ENCODE measurements around the gene OTOA.
"Not testable (repeated sequence)": the region's sequence is repeated elsewhere in the genome, so short reads cannot be mapped to it uniquely, and the experiment has no call there.

OTOA gene

GRCh38 chr16:21772547-21773206 is 108.9 kb downstream of the OTOA start:
- not testable (repeated sequence) for DNase-seq (ENCODE audit: low read depth)

GRCh38 chr16:21773207-21773553 is 109.4 kb downstream of the OTOA start:
- DNase-seq (ENCODE audit: low read depth), result not testable (repeated sequence)

More at GRCh38 chr16:21772547-21773206, 108.9 kb downstream of the OTOA start:
- H3K4me3 ChIP-seq (ENCODE audit: control insufficient read depth, low read depth, low read length), result not testable (repeated sequence)

GRCh38 chr16:21780525-21780924 is 116.8 kb downstream of the OTOA start:
- DNase-seq (ENCODE audit: low read depth); H3K4me3 ChIP-seq (ENCODE audit: control insufficient read depth, low read depth, low read length): not testable (repeated sequence)

More at GRCh38 chr16:21773207-21773553, 109.4 kb downstream of the OTOA start:
- not testable (repeated sequence) for H3K4me3 ChIP-seq (ENCODE audit: control insufficient read depth, low read depth, low read length)

GRCh38 chr16:21790506-21790905 is 126.7 kb downstream of the OTOA start:
- H3K4me3 ChIP-seq (ENCODE audit: control insufficient read depth, low read depth, low read length); DNase-seq (ENCODE audit: low read depth): not testable (repeated sequence)

GRCh38 chr16:21793310-21793709 is 129.5 kb downstream of the OTOA start:
- H3K4me3 ChIP-seq (ENCODE audit: control insufficient read depth, low read depth, low read length); DNase-seq (ENCODE audit: low read depth): not testable (repeated sequence)

GRCh38 chr16:21798601-21799000 is 134.8 kb downstream of the OTOA start:
- not testable (repeated sequence) for DNase-seq (ENCODE audit: low read depth); H3K4me3 ChIP-seq (ENCODE audit: control insufficient read depth, low read depth, low read length)

- not testable (repeated sequence) for H3K4me3 ChIP-seq (ENCODE audit: control insufficient read depth, low read depth, low read length); DNase-seq (ENCODE audit: low read depth)
- TF ChIP-seq CTCF (IDR thresholded peaks at IDR 0.05; ENCODE audit: control insufficient read depth, insufficient read depth, low read depth, low read length, missing control alignments), result peak; percentile 50
These were observed 138.0 kb downstream of the OTOA start for GRCh38 chr16:21801538-21802374.

GRCh38 chr16:21802375-21802663 is 138.6 kb downstream of the OTOA start:
- not testable (repeated sequence) for DNase-seq (ENCODE audit: low read depth)

More at GRCh38 chr16:21802375-21802663, 138.6 kb downstream of the OTOA start:
- H3K4me3 ChIP-seq (ENCODE audit: control insufficient read depth, low read depth, low read length), result not testable (repeated sequence)
